HCT116 (cell line): ENCODE data around the gene MAP2K4.

Source experiments
- CTCF ChIP-seq, 3 experiments: fragments of 200-600 bp in 1 of 3; sonication (generic) in 1 of 3; IDR thresholded peaks in 2 of 3; conservative IDR thresholded peaks in 1 of 3; 2 replicates each; pipeline ENCODE4 v1.5.1; 2012 to 2017; ENCODE audit warnings: low read depth in 2 of 3, low read length in 2 of 3, antibody characterized with exemption in 1 of 3, borderline replicate concordance in 1 of 3, control low read depth in 1 of 3, mild to moderate bottlenecking in 1 of 3, mixed read lengths in 1 of 3, mixed run types in 1 of 3, moderate library complexity in 1 of 3; ENCODE audit not compliant: insufficient read depth in 1 of 3
- EZH2 ChIP-seq: fragments of 200-600 bp; sonication (generic); IDR thresholded peaks from 2 replicates; pipeline ENCODE4 v1.6.1; 2017; ENCODE audit warnings: antibody characterized with exemption, mixed run types
- EZH2phosphoT487 ChIP-seq: fragments of 200-600 bp; IDR thresholded peaks from 2 replicates; pipeline ENCODE4 v1.6.1; 2018; ENCODE audit warnings: antibody characterized with exemption, borderline replicate concordance
- JUND ChIP-seq: IDR thresholded peaks from 2 replicates; pipeline ENCODE4 v1.6.1; 2012
- MAX ChIP-seq: IDR thresholded peaks from 2 replicates; pipeline ENCODE4 v1.6.1; 2012
- POLR2A ChIP-seq: IDR thresholded peaks from 2 replicates; pipeline ENCODE4 v1.7.0; 2011; ENCODE audit warnings: borderline replicate concordance; ENCODE audit not compliant: insufficient read depth, insufficient read length; ENCODE audit errors: extremely low read depth
- POLR2AphosphoS5 ChIP-seq: IDR thresholded peaks from 2 replicates; pipeline ENCODE4 v1.6.1; 2011; ENCODE audit warnings: mild to moderate bottlenecking, low read depth, low read length, moderate library complexity
- YY1 ChIP-seq: IDR thresholded peaks from 2 replicates; pipeline ENCODE4 v1.6.1; 2011; ENCODE audit warnings: low read length, low read depth, moderate library complexity, mild to moderate bottlenecking; ENCODE audit not compliant: insufficient replicate concordance; ENCODE audit errors: extremely low read depth
- ZNF274 ChIP-seq: fragments of 200-500 bp; sonication (Bioruptor generic); IDR thresholded peaks from 2 replicates; pipeline ENCODE4 v1.6.1; 2014; ENCODE audit warnings: mild to moderate bottlenecking, low read depth, low read length, inconsistent platforms

DNA sequence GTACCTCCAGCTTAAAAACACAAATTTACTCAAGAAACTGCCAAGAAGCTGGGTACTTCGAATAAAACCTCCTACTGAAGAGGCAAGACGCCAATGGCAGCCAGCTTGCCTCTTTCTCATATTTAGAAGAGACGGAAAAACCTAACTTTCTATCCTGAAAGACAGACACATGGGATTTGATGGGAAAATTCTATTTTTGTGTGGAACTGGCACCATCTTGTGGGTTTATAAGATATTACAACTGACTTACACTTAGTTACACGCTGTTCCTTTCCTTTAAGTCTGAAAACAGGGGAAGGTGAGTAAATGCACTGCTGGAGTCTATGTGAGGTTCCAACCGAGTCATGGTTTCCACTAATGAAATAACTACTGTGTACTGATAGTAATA, 33.7 kb upstream of the MAP2K4 start:
- TF ChIP-seq CTCF (IDR thresholded peaks at IDR 0.05 in 2 of 3, conservative IDR thresholded peaks at IDR 0.05 in 1 of 3; ENCODE audit: borderline replicate concordance in 1 of 3, insufficient read depth in 1 of 3, low read depth in 2 of 3, low read length in 2 of 3): peak; percentile 37 to 62 (median 42); a peak in 5 of 6 replicates
- TF ChIP-seq EZH2: no peak
- no peak for TF ChIP-seq ZNF274
- no peak for TF ChIP-seq YY1
- no peak for TF ChIP-seq MAX
- no peak for TF ChIP-seq JUND
- no peak for TF ChIP-seq POLR2AphosphoS5
- no peak for TF ChIP-seq EZH2phosphoT487
- TF ChIP-seq POLR2A: no peak
